AG04449 (cell line): Measurements from ENCODE around the gene XKR7.

Experiments
- CTCF ChIA-PET: fragments of 350-600 bp; formaldehyde crosslinking; extraction: SDS; loops from one replicate; lab custom pipeline; 2021; ENCODE audit warnings: antibody characterized with exemption; lab: Yijun Ruan, JAX
- POLR2A ChIA-PET: fragments of 400-600, 350-600 bp; formaldehyde crosslinking; extraction: SDS; loops from one replicate; lab custom pipeline; 2020; ENCODE audit warnings: antibody characterized with exemption, inconsistent platforms; lab: Yijun Ruan, JAX
- DNase-seq: peaks from one replicate; pipeline ENCODE4 v3.0.0-alpha.2; 2010; ENCODE audit warnings: low read depth, low spot score
- H3K4me3 ChIP-seq: 2 replicates; pipeline ENCODE4 v1.5.1; 2011; ENCODE audit warnings: low read depth, mild to moderate bottlenecking, control low read depth, low read length
- TF ChIP-seq, protein P1 (sequence below): IDR thresholded peaks from one replicate; pipeline ENCODE4 v1.5.1; 2011; ENCODE audit warnings: mild to moderate bottlenecking, moderate library complexity, low read length, control low read depth, inconsistent platforms; ENCODE audit not compliant: insufficient read depth; ENCODE audit errors: missing control alignments

XKR7 gene

DNA sequence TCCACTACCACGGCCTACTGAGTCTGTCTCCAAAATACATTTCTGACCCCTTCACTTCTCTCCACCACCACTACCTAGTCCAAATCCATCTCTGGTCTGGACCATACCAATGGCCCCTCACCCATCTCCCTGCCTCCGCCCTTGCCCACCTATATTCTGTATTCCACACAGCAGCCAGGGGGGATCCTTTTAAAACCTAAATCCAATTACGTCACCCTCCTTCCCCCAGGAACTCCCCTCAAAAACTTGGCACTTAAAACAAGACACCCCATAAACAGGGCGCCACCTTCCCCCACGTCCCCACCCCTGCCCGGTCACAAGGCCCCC lies 16.8 kb upstream of the XKR7 start:
- TF ChIP-seq, protein P1, sequence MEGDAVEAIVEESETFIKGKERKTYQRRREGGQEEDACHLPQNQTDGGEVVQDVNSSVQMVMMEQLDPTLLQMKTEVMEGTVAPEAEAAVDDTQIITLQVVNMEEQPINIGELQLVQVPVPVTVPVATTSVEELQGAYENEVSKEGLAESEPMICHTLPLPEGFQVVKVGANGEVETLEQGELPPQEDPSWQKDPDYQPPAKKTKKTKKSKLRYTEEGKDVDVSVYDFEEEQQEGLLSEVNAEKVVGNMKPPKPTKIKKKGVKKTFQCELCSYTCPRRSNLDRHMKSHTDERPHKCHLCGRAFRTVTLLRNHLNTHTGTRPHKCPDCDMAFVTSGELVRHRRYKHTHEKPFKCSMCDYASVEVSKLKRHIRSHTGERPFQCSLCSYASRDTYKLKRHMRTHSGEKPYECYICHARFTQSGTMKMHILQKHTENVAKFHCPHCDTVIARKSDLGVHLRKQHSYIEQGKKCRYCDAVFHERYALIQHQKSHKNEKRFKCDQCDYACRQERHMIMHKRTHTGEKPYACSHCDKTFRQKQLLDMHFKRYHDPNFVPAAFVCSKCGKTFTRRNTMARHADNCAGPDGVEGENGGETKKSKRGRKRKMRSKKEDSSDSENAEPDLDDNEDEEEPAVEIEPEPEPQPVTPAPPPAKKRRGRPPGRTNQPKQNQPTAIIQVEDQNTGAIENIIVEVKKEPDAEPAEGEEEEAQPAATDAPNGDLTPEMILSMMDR, result no peak
- no peak for DNase-seq
- peak overlapping the region; percentile 69 for H3K4me3 ChIP-seq
- ChIA-PET CTCF (interaction anchor here (0.8 to 6.8 kb wide), 33 partner anchors 8 to 172 kb away, joined by 3 to 97 read pairs (median 5); partner anchors contain the start of genes FOXS1 and XKR7), POLR2A (interaction anchor here (1.0 kb wide), 1 partner anchor 9 kb away, joined by 3 read pairs; no protein-coding TSS in a partner anchor)

DNA sequence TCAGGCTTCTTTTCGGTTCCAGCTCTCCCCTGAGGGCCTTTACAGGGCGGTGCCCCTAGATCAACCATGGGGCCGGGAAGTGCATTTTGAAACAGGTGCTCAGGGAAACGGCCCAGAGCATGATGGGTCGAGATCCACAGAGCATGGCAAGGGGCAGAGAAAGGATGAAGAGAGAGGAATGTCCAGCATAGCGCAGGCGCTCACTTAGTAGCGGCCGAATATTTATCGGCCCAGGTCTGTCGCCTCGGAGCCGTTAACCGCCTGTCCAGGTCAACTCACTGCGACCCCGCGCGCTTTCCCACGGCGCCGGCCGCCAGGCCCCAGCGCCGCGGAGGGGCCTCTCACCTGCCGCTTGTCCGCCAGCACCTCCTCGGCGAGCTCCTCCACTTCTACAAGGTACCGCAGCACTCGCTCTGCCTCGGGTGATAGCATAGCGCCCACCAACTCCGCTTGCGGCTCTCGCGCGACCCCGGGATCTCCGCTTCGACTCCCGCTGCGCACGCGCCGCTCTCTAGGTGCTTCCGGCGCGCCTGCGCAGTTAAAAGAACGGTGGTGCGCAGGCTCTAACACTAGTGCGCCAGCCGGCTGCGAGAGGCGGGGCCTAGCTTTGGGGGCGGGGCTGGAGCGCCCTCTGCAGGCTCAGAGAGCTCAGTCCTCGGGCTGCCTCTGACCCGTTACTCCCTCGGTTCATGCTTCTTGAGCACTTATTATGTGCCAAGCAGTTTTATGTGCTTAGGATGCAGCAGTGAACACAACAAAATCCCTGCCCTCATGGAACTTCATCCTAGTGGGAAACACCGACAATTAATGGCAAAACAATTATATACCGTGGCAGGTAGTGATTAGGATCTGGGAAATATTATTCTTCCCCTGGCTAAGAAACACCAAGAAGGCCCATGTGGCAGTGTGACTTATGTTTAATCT lies 16.2 kb upstream of the XKR7 start, which contains the start of gene PDRG1:
PDRG1 (minus strand) TSS at position 517 of the 924 bp plus-strand sequence; CDS start at position 432, 85 bp downstream.
- TF ChIP-seq, protein P1, result peak; percentile 96
- POLR2A ChIA-PET, result interaction anchor here (0.6 to 1.0 kb wide), 5 partner anchors 10 to 96 kb away, joined by 3 to 4 read pairs (median 3); no protein-coding TSS in a partner anchor
- peak; percentile 65 for DNase-seq
- H3K4me3 ChIP-seq, result peak within 1 kb of the TSS; percentile 69
- CTCF ChIA-PET, result interaction anchor here (0.6 to 6.8 kb wide), 56 partner anchors 9 to 227 kb away, joined by 3 to 97 read pairs (median 4); partner anchors contain the start of genes FOXS1, MYLK2, TM9SF4 and XKR7

GRCh38 chr20:31953556-31954148 lies 14.3 kb upstream of the XKR7 start:
- TF ChIP-seq, protein P1, result no peak
- ChIA-PET CTCF (interaction anchor here (0.7 to 6.8 kb wide), 11 partner anchors 11 to 139 kb away, joined by 3 to 97 read pairs (median 22); partner anchors contain the start of genes FOXS1, MYLK2 and XKR7), POLR2A (no interaction called here)
- no peak for DNase-seq
- H3K4me3 ChIP-seq, result no peak overlapping the region

GRCh38 chr20:31954500-31954899 lies 13.5 kb upstream of the XKR7 start:
- TF ChIP-seq, protein P1, result no peak
- ChIA-PET CTCF (interaction anchor here (1.1 to 6.8 kb wide), 4 partner anchors 10 to 131 kb away, joined by 6 to 97 read pairs (median 41); partner anchors contain the start of gene FOXS1), POLR2A (no interaction called here)
- no peak for DNase-seq
- no peak overlapping the region for H3K4me3 ChIP-seq

DNA sequence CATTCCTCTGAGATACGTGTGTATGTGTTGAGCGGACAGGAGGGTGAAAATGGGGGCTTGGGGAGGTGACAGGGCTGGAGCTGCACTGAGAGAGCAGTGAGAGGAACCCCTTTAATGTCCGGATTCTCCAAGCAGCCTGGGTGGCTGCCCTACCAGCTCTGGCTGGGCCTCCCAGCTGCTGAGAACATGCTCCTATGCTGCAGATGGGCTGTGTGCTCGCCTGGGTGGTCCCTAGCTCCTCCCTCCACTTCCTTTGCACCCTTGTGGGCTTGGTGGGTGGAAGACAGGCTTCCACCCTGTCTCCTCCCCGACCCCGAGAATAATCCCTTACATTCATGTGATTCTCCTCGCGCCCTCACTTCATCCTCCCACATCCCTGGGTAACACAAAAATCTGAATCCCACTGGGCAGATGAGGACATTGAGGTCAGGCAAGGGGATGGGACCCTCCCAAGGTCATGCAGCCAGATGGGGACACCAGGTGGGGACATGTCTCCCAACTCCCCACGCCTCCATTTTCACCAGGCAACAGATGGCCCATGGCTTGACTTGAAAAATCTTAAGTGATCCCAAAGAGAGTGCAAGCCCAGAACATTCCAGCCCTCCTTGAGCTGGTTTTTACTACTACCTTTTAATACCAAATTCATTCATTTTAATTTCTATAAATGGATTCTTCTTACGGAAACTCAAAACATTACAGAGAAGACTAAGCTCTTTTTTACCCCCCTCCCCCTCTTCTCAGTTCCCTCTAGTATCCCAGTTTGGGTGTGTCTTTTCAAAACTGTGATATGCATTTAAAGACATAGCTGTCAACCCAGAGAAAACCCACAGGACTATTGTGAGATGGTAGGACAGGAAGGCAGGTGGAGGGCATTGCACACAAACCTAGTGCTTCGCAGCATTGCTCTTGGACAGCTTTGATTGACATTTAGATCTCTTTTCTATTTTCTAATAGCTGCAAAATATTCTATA lies 11.1 kb upstream of the XKR7 start:
- TF ChIP-seq, protein P1, result no peak
- no peak overlapping the region for H3K4me3 ChIP-seq
- no peak for DNase-seq
- CTCF ChIA-PET, result interaction anchor here (0.7 to 1.7 kb wide), 9 partner anchors 9 to 135 kb away, joined by 3 to 6 read pairs (median 4); no protein-coding TSS in a partner anchor
- POLR2A ChIA-PET, result no interaction called here
